ENCODE data around the gene KLF7.

Gene KLF7

GRCh38 chr2:207173641-207174040, 7.9 kb upstream of the KLF7 start:
- H3K36me3 ChIP-seq (ENCODE audit: insufficient read depth, low read length) = no peaks in the 10 kb centered on the region
- DNase-seq (no peak), ATAC-seq (ENCODE audit: insufficient read depth, low read depth) (no peak)
- no peak overlapping the region for H3K4me2 ChIP-seq (ENCODE audit: insufficient read depth, low read length)
- no peak overlapping the region for H3K4me3 ChIP-seq (ENCODE audit: low read depth in 1 of 2, low read length in 2 of 2)
- no peak overlapping the region for H2AFZ ChIP-seq (ENCODE audit: low read depth, low read length)
- H3K79me2 ChIP-seq (ENCODE audit: insufficient read depth, low read length) = no peaks in the 10 kb centered on the region
- H3K27me3 ChIP-seq (ENCODE audit: insufficient read depth, low read length, poor library complexity) = peaks cover 15% of the 10 kb centered on the region
- no peak overlapping the region for H3K9ac ChIP-seq (ENCODE audit: low read depth, low read length)
- no peaks in the 10 kb centered on the region for H3K9me3 ChIP-seq (ENCODE audit: insufficient read depth, low read length, severe bottlenecking)
- H3K27ac ChIP-seq (ENCODE audit: low read length) = no peak overlapping the region
- TF ChIP-seq CTCF (IDR thresholded peaks at IDR 0.05; ENCODE audit: borderline replicate concordance, extremely low read depth, low read length, poor library complexity, severe bottlenecking) (no peak), EZH2 (IDR thresholded peaks at IDR 0.05; ENCODE audit: borderline replicate concordance, low read depth, low read length, severe bottlenecking) (no peak)
- no peaks in the 10 kb centered on the region for H4K20me1 ChIP-seq (ENCODE audit: insufficient read depth, low read length)
- no peaks in the 10 kb centered on the region for H3K4me1 ChIP-seq (ENCODE audit: insufficient read depth, low read length)

GRCh38 chr2:207167099-207167923, 1.6 kb upstream of the KLF7 start:
- H3K79me2 ChIP-seq (ENCODE audit: insufficient read depth, low read length) = no peaks in the 10 kb centered on the region
- H3K27ac ChIP-seq (ENCODE audit: low read length) = peak overlapping the region; percentile 70
- H3K4me1 ChIP-seq (ENCODE audit: insufficient read depth, low read length) = peaks cover 30% of the 10 kb centered on the region
- peak overlapping the region; percentile 92 for H2AFZ ChIP-seq (ENCODE audit: low read depth, low read length)
- H4K20me1 ChIP-seq (ENCODE audit: insufficient read depth, low read length) = peaks cover 8% of the 10 kb centered on the region; the same call in 1 of the 2 replicates
- H3K4me2 ChIP-seq (ENCODE audit: insufficient read depth, low read length) = peak overlapping the region; percentile 81
- peak overlapping the region; percentile 99 for H3K9ac ChIP-seq (ENCODE audit: low read depth, low read length)
- peak overlapping the region; percentile 24 to 67; a peak in 3 of 4 replicates for H3K4me3 ChIP-seq (ENCODE audit: low read depth in 1 of 2, low read length in 2 of 2)
- H3K9me3 ChIP-seq (ENCODE audit: insufficient read depth, low read length, severe bottlenecking) = no peaks in the 10 kb centered on the region
- TF ChIP-seq CTCF (IDR thresholded peaks at IDR 0.05; ENCODE audit: borderline replicate concordance, extremely low read depth, low read length, poor library complexity, severe bottlenecking) = no peak
- no peak for TF ChIP-seq EZH2 (IDR thresholded peaks at IDR 0.05; ENCODE audit: borderline replicate concordance, low read depth, low read length, severe bottlenecking)
- peaks cover 51% of the 10 kb centered on the region for H3K27me3 ChIP-seq (ENCODE audit: insufficient read depth, low read length, poor library complexity)
- ATAC-seq (ENCODE audit: insufficient read depth, low read depth) (peak; percentile 0; the same call in 1 of the 3 replicates), DNase-seq (no peak)
- no peaks in the 10 kb centered on the region for H3K36me3 ChIP-seq (ENCODE audit: insufficient read depth, low read length)

GRCh38 chr2:207166349-207167098, 776 bp upstream of the KLF7 start:
- Histone ChIP-seq H3K9me3 (ENCODE audit: insufficient read depth, low read length, severe bottlenecking) (no peaks in the 10 kb centered on the region), H4K20me1 (ENCODE audit: insufficient read depth, low read length) (peaks cover 8% of the 10 kb centered on the region; the same call in 1 of the 2 replicates), H3K4me2 (ENCODE audit: insufficient read depth, low read length) (peak overlapping the region; percentile 81), H3K27ac (ENCODE audit: low read length) (peak overlapping the region; percentile 92), H3K79me2 (ENCODE audit: insufficient read depth, low read length) (no peaks in the 10 kb centered on the region), H2AFZ (ENCODE audit: low read depth, low read length) (peak overlapping the region; percentile 92), H3K9ac (ENCODE audit: low read depth, low read length) (peak overlapping the region; percentile 99), H3K4me1 (ENCODE audit: insufficient read depth, low read length) (peaks cover 30% of the 10 kb centered on the region), H3K36me3 (ENCODE audit: insufficient read depth, low read length) (no peaks in the 10 kb centered on the region), H3K27me3 (ENCODE audit: insufficient read depth, low read length, poor library complexity) (peaks cover 49% of the 10 kb centered on the region), H3K4me3 (ENCODE audit: low read depth in 1 of 2, low read length in 2 of 2) (peak overlapping the region; percentile 56 to 67)
- ATAC-seq (ENCODE audit: insufficient read depth, low read depth) (peak; percentile 70), DNase-seq (peak; percentile 67)
- TF ChIP-seq CTCF (IDR thresholded peaks at IDR 0.05; ENCODE audit: borderline replicate concordance, extremely low read depth, low read length, poor library complexity, severe bottlenecking) (no peak), EZH2 (IDR thresholded peaks at IDR 0.05; ENCODE audit: borderline replicate concordance, low read depth, low read length, severe bottlenecking) (no peak)

Data from DND-41 (cell line).